ENCODE results near the gene CLCA4. TPM values are rescaled to one million over a fixed set of nuclear protein-coding genes. Genes with fewer than 3 reads are reported as not detected.

Gene CLCA4
- total and polyA plus RNA-seq, 10 of the 15 experiments (the other 5 are each of a cell fraction or from before 2014, with no cell fraction given), result 0.01 to 0.08 TPM; not detected in 8

DNA sequence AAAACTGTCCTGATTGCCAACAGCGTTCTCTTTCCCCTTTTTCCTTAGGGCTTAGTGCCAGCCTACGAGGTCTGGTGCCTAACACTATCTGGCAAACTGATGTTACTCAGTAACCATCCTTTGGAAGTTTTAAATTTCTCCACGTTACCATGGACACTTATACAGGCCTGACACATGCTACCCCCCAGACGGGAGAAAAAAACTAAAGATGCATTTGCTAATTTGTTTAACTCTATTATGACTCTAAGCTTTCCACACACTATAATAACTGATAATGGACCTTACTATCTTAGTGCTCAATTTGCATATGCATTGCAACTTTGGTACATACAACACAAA is 41.3 kb upstream of the CLCA4 start:
- no peaks in the 10 kb centered on the region for H3K36me3 ChIP-seq (ENCODE audit: control insufficient read depth in 2 of 2, insufficient read depth in 2 of 2, low read length in 1 of 2)
- ChIA-PET SMC1A (ENCODE audit: uncharacterized antibody, unreplicated experiment) (interaction anchor here (0.6 to 3.0 kb wide), 5 partner anchors 18 to 235 kb away, joined by 3 to 7 read pairs (median 4); no protein-coding TSS in a partner anchor), POLR2A (no interaction called here), CTCF (interaction anchor here (0.8 to 11.1 kb wide), 11 partner anchors 9 to 248 kb away, joined by 3 to 104 read pairs (median 4); no protein-coding TSS in a partner anchor), RAD21 (ENCODE audit: unreplicated experiment) (interaction anchor here (1.1 kb wide), 1 partner anchor 103 kb away, joined by 3 read pairs; no protein-coding TSS in a partner anchor)
- intact Hi-C loops (cut with micrococcal nuclease; ENCODE audit: unreplicated experiment), result loop anchor here (10.0 kb wide), 1 partner anchor 579 kb away; no protein-coding TSS in a partner anchor
- no peak for TF ChIP-seq IKZF2 (IDR thresholded peaks at IDR 0.05)
- TF ChIP-seq SUZ12 (IDR thresholded peaks at IDR 0.05; ENCODE audit: unreplicated experiment), result no peak
- no peak for TF ChIP-seq POLR2AphosphoS5 (IDR thresholded peaks at IDR 0.05; ENCODE audit: low read length)
- no peak for TF ChIP-seq FOXK2 (IDR thresholded peaks at IDR 0.05)
- TF ChIP-seq EZH2 (IDR thresholded peaks at IDR 0.05; ENCODE audit: borderline replicate concordance, control insufficient read depth, low read depth, low read length), result no peak
- no peak for TF ChIP-seq ZNF274 (IDR thresholded peaks at IDR 0.05; ENCODE audit: insufficient read depth, insufficient read length)
- TF ChIP-seq, protein P1, sequence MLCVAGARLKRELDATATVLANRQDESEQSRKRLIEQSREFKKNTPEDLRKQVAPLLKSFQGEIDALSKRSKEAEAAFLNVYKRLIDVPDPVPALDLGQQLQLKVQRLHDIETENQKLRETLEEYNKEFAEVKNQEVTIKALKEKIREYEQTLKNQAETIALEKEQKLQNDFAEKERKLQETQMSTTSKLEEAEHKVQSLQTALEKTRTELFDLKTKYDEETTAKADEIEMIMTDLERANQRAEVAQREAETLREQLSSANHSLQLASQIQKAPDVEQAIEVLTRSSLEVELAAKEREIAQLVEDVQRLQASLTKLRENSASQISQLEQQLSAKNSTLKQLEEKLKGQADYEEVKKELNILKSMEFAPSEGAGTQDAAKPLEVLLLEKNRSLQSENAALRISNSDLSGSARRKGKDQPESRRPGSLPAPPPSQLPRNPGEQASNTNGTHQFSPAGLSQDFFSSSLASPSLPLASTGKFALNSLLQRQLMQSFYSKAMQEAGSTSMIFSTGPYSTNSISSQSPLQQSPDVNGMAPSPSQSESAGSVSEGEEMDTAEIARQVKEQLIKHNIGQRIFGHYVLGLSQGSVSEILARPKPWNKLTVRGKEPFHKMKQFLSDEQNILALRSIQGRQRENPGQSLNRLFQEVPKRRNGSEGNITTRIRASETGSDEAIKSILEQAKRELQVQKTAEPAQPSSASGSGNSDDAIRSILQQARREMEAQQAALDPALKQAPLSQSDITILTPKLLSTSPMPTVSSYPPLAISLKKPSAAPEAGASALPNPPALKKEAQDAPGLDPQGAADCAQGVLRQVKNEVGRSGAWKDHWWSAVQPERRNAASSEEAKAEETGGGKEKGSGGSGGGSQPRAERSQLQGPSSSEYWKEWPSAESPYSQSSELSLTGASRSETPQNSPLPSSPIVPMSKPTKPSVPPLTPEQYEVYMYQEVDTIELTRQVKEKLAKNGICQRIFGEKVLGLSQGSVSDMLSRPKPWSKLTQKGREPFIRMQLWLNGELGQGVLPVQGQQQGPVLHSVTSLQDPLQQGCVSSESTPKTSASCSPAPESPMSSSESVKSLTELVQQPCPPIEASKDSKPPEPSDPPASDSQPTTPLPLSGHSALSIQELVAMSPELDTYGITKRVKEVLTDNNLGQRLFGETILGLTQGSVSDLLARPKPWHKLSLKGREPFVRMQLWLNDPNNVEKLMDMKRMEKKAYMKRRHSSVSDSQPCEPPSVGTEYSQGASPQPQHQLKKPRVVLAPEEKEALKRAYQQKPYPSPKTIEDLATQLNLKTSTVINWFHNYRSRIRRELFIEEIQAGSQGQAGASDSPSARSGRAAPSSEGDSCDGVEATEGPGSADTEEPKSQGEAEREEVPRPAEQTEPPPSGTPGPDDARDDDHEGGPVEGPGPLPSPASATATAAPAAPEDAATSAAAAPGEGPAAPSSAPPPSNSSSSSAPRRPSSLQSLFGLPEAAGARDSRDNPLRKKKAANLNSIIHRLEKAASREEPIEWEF (IDR thresholded peaks at IDR 0.05; ENCODE audit: insufficient replicate concordance, low read depth, low read length), result no peak
- TF ChIP-seq, protein P2, sequence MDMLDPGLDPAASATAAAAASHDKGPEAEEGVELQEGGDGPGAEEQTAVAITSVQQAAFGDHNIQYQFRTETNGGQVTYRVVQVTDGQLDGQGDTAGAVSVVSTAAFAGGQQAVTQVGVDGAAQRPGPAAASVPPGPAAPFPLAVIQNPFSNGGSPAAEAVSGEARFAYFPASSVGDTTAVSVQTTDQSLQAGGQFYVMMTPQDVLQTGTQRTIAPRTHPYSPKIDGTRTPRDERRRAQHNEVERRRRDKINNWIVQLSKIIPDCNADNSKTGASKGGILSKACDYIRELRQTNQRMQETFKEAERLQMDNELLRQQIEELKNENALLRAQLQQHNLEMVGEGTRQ (IDR thresholded peaks at IDR 0.05; ENCODE audit: borderline replicate concordance, low read depth, low read length), result no peak
- no peak for TF ChIP-seq CHD2 (IDR thresholded peaks at IDR 0.05; ENCODE audit: borderline replicate concordance, low read depth, low read length)
- no TSS peak for BruUV-seq (replicated peaks)
- H3K27me3 ChIP-seq (replicated peaks in 1 of 2; ENCODE audit: control insufficient read depth in 2 of 2, insufficient read depth in 2 of 2, low read length in 1 of 2), result peaks cover 0 to 2% of the 10 kb centered on the region in 2 experiments; a peak in 3 of 4 replicates
- H3K9me3 ChIP-seq (replicated peaks; ENCODE audit: control insufficient read depth, insufficient read depth, low read length), result no peaks in the 10 kb centered on the region
- ATAC-seq (no peak), DNase-seq (ENCODE audit: low read depth, low spot score) (no peak), FAIRE-seq (no peak)
- no peak overlapping the region for H3K4me2 ChIP-seq (ENCODE audit: control insufficient read depth, insufficient read depth)
- H3K79me2 ChIP-seq (ENCODE audit: control insufficient read depth, insufficient read depth, low read length), result no peaks in the 10 kb centered on the region
- no peak overlapping the region for H3K4me3 ChIP-seq
- no peaks in the 10 kb centered on the region for H3K4me1 ChIP-seq (ENCODE audit: control insufficient read depth, insufficient read depth, low read length)
- no peak overlapping the region for H3K27ac ChIP-seq (ENCODE audit: control insufficient read depth, insufficient read depth)
- in situ Hi-C loops (cut with MboI), result loop anchor here (25.0 kb wide), 1 partner anchor 582 kb away; no protein-coding TSS in a partner anchor
- no peak overlapping the region for H3K9ac ChIP-seq (ENCODE audit: control insufficient read depth, insufficient read depth, low read length)
- H4K20me1 ChIP-seq (ENCODE audit: control insufficient read depth, insufficient read depth), result no peaks in the 10 kb centered on the region
- WGBS (ENCODE audit: insufficient coverage, insufficient replicate concordance, low lambda C conversion rate, missing lambda C conversion rate), result 25% methylated on average over 3 of the region's 4 CpGs
- H2AFZ ChIP-seq (ENCODE audit: control insufficient read depth, low read depth, low read length), result no peak overlapping the region

Data from GM12878 (cell line).